Nephron progenitor cell (in vitro differentiated cells): ENCODE measurements around the gene HSD11B1.
A peak's percentile ranks its signal among the peaks of the same experiment; 100 is the strongest.

Experiments used
- DNase-seq: peaks from one replicate; pipeline ENCODE4 v3.0.0; 2021
- H3K27ac Mint-ChIP-seq: 2 replicates; pipeline ENCODE4 v1.8.0; 2021; ENCODE audit warnings: mild to moderate bottlenecking, moderate library complexity, mixed read lengths
- H3K27me3 Mint-ChIP-seq: 2 replicates; pipeline ENCODE4 v1.8.0; 2021; ENCODE audit warnings: mild to moderate bottlenecking, low read depth, mixed read lengths; ENCODE audit not compliant: poor library complexity
- H3K36me3 Mint-ChIP-seq: 2 replicates; pipeline ENCODE4 v1.8.0; 2021; ENCODE audit warnings: low read depth, mixed read lengths
- H3K4me1 Mint-ChIP-seq: 2 replicates; pipeline ENCODE4 v1.8.0; 2021; ENCODE audit warnings: mixed read lengths
- H3K4me3 Mint-ChIP-seq: 2 replicates; pipeline ENCODE4 v1.8.0; 2021; ENCODE audit warnings: mild to moderate bottlenecking, moderate library complexity, mixed read lengths
- H3K9me3 Mint-ChIP-seq: 2 replicates; pipeline ENCODE4 v1.8.0; 2021; ENCODE audit warnings: mild to moderate bottlenecking, moderate library complexity, mixed read lengths
- TF ChIP-seq, protein P1 (sequence below): fragments of 200-600 bp; sonication (generic); IDR thresholded peaks from 2 replicates; pipeline ENCODE4 v1.5.0; 2021; ENCODE audit warnings: antibody characterized with exemption

The HSD11B1 gene

DNA sequence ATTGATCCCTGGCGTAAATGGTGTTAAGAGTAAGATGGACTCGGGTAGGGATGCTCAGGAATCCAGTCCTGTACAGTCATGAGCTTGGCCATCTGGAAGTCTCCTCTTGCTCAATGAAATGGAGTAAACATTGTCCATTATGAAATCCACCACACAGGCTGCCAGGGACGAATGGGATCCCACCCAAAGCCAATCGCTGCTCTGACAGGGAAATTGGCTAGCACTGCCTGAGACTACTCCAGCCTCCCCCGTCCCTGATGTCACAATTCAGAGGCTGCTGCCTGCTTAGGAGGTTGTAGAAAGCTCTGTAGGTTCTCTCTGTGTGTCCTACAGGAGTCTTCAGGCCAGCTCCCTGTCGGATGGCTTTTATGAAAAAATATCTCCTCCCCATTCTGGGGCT lies at the start of gene HSD11B1:
TSS of gene HSD11B1 (plus strand) at position 263 of the 400 bp plus-strand sequence. CDS start at position 360, 97 bp downstream.
- Mint-ChIP-seq H3K36me3 (no peaks in the 10 kb centered on the region), H3K4me3 (no peak within 1 kb of the TSS), H3K27me3 (peaks cover 24% of the 10 kb centered on the region), H3K4me1 (peaks cover 22% of the 10 kb centered on the region), H3K9me3 (no peaks in the 10 kb centered on the region), H3K27ac (no peak within 1 kb of the TSS)
- TF ChIP-seq, protein P1, sequence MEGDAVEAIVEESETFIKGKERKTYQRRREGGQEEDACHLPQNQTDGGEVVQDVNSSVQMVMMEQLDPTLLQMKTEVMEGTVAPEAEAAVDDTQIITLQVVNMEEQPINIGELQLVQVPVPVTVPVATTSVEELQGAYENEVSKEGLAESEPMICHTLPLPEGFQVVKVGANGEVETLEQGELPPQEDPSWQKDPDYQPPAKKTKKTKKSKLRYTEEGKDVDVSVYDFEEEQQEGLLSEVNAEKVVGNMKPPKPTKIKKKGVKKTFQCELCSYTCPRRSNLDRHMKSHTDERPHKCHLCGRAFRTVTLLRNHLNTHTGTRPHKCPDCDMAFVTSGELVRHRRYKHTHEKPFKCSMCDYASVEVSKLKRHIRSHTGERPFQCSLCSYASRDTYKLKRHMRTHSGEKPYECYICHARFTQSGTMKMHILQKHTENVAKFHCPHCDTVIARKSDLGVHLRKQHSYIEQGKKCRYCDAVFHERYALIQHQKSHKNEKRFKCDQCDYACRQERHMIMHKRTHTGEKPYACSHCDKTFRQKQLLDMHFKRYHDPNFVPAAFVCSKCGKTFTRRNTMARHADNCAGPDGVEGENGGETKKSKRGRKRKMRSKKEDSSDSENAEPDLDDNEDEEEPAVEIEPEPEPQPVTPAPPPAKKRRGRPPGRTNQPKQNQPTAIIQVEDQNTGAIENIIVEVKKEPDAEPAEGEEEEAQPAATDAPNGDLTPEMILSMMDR, result no peak
- no peak for DNase-seq

GRCh38 chr1:209655411-209656231 lies 49.0 kb upstream of the HSD11B1 start:
- Mint-ChIP-seq H3K4me1 (peaks cover 55% of the 10 kb centered on the region), H3K27me3 (peaks cover 6% of the 10 kb centered on the region), H3K4me3 (no peak overlapping the region), H3K27ac (no peak overlapping the region), H3K9me3 (no peaks in the 10 kb centered on the region), H3K36me3 (no peaks in the 10 kb centered on the region)
- TF ChIP-seq, protein P1, result no peak
- no peak for DNase-seq

DNA sequence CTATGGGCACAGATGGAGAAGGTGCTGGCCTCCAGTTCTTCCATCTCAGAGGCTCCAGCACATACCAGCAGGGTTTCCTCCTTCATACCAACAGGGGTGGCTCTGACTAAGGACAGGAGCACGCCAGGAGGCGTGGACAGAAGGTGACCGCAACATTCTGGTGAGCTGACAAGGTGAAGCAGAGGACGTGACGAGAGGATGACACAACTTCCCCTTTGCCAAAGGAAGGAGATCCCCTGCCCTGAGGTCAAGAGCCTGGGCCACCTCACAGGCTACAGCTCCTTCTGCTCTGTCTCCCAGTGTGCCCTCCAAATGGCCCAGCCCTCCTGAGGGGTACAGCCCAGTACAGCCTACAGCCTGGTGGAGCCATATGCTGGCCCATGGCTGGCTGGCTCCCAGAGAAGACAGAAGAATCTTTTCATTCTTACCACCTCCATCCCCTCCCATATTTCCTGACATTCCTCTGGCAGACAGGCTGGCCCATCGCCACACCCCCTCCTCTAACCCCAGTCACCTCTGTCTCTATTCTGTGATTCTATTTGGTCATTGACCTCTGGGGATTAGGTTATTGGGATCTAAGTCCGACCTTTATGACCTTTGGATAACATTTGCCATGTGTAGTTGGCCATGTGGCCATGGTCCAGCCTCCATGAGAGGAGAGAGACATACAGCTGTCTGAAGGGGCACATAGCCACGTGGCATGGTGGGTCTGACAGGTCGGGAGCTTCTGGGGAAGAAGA lies 47.3 kb upstream of the HSD11B1 start:
- H3K27me3 Mint-ChIP-seq, result peaks cover 6% of the 10 kb centered on the region
- H3K27ac Mint-ChIP-seq, result no peak overlapping the region
- no peaks in the 10 kb centered on the region for H3K9me3 Mint-ChIP-seq
- TF ChIP-seq, protein P1, result no peak
- DNase-seq, result no peak
- no peak overlapping the region for H3K4me3 Mint-ChIP-seq
- no peaks in the 10 kb centered on the region for H3K36me3 Mint-ChIP-seq
- H3K4me1 Mint-ChIP-seq, result peaks cover 64% of the 10 kb centered on the region

- Mint-ChIP-seq H3K27ac (no peak overlapping the region), H3K4me1 (peaks cover 59% of the 10 kb centered on the region), H3K4me3 (no peak overlapping the region), H3K36me3 (no peaks in the 10 kb centered on the region), H3K27me3 (peaks cover 6% of the 10 kb centered on the region), H3K9me3 (no peaks in the 10 kb centered on the region)
- DNase-seq, result no peak
- TF ChIP-seq, protein P1, result no peak
Measured at GRCh38 chr1:209657918-209658317, 46.7 kb upstream of the HSD11B1 start.

DNA sequence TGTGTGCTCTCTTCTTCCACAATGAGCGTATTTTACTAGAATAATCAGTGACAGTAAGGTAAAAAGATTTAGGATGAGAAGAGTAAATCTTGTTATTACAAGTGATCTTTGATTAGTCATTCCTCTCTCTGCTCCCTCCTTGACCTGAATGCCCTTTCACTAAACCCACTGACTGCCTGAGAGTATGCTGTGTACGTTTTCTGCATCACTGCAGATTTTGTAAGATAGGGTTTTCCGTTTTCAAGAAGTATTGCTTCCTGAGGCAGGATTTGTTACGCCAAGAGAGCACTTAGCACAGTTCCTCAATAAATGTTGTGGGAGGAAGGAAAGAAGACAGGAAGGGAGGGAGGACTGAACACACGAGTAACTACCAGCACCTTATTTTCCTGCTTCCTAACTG lies 44.7 kb upstream of the HSD11B1 start:
- peaks cover 5% of the 10 kb centered on the region for H3K27me3 Mint-ChIP-seq
- peak overlapping the region; percentile 52 for H3K4me3 Mint-ChIP-seq
- H3K9me3 Mint-ChIP-seq, result no peaks in the 10 kb centered on the region
- TF ChIP-seq, protein P1, result no peak
- DNase-seq, result no peak
- peak overlapping the region; percentile 96 for H3K27ac Mint-ChIP-seq
- H3K4me1 Mint-ChIP-seq, result peaks cover 52% of the 10 kb centered on the region
- no peaks in the 10 kb centered on the region for H3K36me3 Mint-ChIP-seq
